Measurements from ENCODE around the gene OR2M2.

OR2M2 gene

DNA sequence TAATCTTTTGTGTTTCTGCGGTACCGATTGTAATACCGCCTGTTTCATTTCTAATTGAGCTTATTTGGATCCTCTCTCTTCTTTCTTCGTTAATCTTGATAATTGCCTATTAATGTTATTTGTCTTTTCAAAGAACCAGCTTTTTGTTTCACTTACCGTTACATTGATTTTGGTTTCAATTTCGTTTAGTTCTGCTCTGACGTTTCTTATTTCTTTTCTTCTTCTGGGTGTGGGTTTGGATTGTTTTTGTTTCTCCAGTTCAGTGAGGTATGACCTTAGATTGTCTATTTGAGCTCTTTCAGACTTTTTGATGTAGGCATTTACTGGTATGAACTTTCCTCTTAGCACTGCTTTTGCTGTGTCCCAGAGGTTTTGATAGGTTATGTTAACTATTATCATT lies 9.4 kb downstream of the OR2M2 start:
- H3K4me1 ChIP-seq (ENCODE audit: control insufficient read depth, insufficient read depth, low read length, poor library complexity, severe bottlenecking) = no peaks in the 10 kb centered on the region
- 0% methylated on average over 2 of the region's 7 CpGs; no CpG with 5 or more reads in 1 of the 2 experiments for WGBS, 2 experiments (ENCODE audit: insufficient coverage in 2 of 2)
- no peak overlapping the region for H3K4me3 ChIP-seq (ENCODE audit: extremely low read depth, insufficient read depth, low read length, poor library complexity, severe bottlenecking)
- H3K27ac ChIP-seq (ENCODE audit: low read depth, low read length, severe bottlenecking) = no peak overlapping the region
- H3K9me3 ChIP-seq (ENCODE audit: control insufficient read depth, low read length) = peaks cover 47% of the 10 kb centered on the region
- no peaks in the 10 kb centered on the region for H3K36me3 ChIP-seq (ENCODE audit: control insufficient read depth, insufficient read depth, low read length)

DNA sequence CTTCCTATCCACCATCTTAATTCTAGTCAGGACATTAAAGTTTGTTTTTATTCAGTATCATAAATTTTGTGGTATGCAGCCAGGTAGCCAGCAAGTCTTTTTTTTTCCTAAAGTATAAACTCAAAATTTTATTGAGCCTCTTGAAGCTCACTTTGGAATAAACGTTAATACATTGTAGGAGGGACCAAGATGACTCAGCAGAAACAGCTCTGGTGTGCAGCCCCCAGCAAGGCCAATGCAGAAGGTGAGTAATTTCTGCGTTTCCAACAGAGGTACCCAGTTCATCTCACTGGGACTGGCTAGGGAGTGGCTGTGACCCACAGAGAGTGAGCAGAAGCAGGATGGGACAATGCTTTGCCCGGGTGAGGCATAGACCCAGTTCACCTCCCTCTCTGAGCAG lies 12.7 kb downstream of the OR2M2 start:
- WGBS, 2 experiments (ENCODE audit: insufficient coverage in 2 of 2) = 0 to 100% methylated on average over 1 of the region's 3 CpGs
- Histone ChIP-seq H3K4me3 (ENCODE audit: extremely low read depth, insufficient read depth, low read length, poor library complexity, severe bottlenecking) (no peak overlapping the region), H3K9me3 (ENCODE audit: control insufficient read depth, low read length) (peaks cover 52% of the 10 kb centered on the region), H3K4me1 (ENCODE audit: control insufficient read depth, insufficient read depth, low read length, poor library complexity, severe bottlenecking) (no peaks in the 10 kb centered on the region), H3K36me3 (ENCODE audit: control insufficient read depth, insufficient read depth, low read length) (no peaks in the 10 kb centered on the region), H3K27ac (ENCODE audit: low read depth, low read length, severe bottlenecking) (no peak overlapping the region)

DNA sequence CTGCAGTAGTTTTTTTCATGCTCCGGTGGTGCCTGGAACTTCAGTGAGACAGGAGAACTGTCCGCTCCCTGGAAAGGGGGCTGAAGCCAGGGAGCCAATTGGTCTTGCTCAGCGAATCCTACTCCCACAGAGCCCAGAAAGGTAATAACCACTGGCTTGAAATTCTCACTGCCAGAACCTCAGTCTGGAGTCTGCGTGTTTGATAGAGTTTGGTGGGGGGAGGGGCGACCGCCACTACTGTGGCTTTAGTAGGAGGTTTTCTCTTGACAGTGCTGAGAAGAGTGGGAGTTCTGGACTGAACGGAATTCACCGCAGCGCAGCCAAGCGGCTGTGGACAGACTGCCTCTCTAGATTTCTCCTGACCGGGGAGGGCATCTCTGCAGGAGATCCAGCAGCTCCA lies 14.4 kb downstream of the OR2M2 start:
- no peak overlapping the region for H3K4me3 ChIP-seq (ENCODE audit: extremely low read depth, insufficient read depth, low read length, poor library complexity, severe bottlenecking)
- no peak overlapping the region for H3K27ac ChIP-seq (ENCODE audit: low read depth, low read length, severe bottlenecking)
- no peaks in the 10 kb centered on the region for H3K4me1 ChIP-seq (ENCODE audit: control insufficient read depth, insufficient read depth, low read length, poor library complexity, severe bottlenecking)
- peaks cover 54% of the 10 kb centered on the region for H3K9me3 ChIP-seq (ENCODE audit: control insufficient read depth, low read length)
- 83% methylated on average over 8 of the region's 11 CpGs for whole genome bisulfite sequencing, 2 experiments (ENCODE audit: insufficient coverage in 2 of 2)
- H3K36me3 ChIP-seq (ENCODE audit: control insufficient read depth, insufficient read depth, low read length) = no peaks in the 10 kb centered on the region

DNA sequence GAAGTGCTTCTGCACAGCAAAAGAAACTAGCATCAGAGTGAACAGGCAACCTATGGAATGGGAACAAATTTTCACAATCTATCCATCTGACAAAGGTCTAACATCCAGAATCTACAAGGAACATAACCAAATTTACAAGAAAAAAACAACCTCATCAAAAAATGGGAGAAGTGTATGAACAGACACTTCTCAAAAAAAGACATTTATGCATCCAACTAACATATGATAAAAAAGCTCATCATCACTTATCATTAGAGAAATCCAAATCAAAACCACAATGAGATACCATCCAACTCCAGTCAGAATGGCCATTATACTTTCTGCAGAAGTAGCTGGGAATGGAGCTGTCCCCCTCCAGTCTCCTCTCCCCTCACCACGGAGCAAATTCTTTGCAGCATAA lies 19.5 kb downstream of the OR2M2 start:
- whole genome bisulfite sequencing, 2 experiments (ENCODE audit: insufficient coverage in 2 of 2) = 29 to 88% methylated on average over 1 of the region's 1 CpG
- Histone ChIP-seq H3K36me3 (ENCODE audit: control insufficient read depth, insufficient read depth, low read length) (no peaks in the 10 kb centered on the region), H3K9me3 (ENCODE audit: control insufficient read depth, low read length) (peaks cover 34% of the 10 kb centered on the region), H3K27ac (ENCODE audit: low read depth, low read length, severe bottlenecking) (no peak overlapping the region), H3K4me1 (ENCODE audit: control insufficient read depth, insufficient read depth, low read length, poor library complexity, severe bottlenecking) (no peaks in the 10 kb centered on the region), H3K4me3 (ENCODE audit: extremely low read depth, insufficient read depth, low read length, poor library complexity, severe bottlenecking) (no peak overlapping the region)

DNA sequence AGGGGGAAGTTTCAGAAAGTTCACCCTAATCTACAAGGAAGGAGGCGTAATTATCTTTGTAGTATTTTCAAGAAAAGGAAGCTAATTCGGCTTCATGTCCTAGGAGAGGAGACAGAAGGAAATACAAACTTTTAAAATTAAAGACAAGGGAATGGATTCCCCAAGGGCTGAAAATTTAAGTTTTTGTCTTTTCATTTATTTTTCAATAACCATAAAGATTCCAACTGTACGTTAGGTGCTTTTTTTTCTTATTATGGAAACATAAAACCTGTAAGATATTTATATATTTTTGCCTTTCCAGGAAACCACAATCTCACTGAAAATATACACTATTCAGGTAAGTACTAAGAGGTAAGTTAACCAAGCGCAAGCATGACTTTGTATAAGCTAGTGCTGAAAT lies 22.3 kb downstream of the OR2M2 start, which contains the start of gene OR2M3:
TSS of gene OR2M3 (plus strand) at position 301 of the 400 bp plus-strand sequence. CDS start 5,803 bp downstream, outside the sequence.
- no peak within 1 kb of the TSS for H3K27ac ChIP-seq (ENCODE audit: low read depth, low read length, severe bottlenecking)
- H3K4me1 ChIP-seq (ENCODE audit: control insufficient read depth, insufficient read depth, low read length, poor library complexity, severe bottlenecking) = no peaks in the 10 kb centered on the region
- no peaks in the 10 kb centered on the region for H3K36me3 ChIP-seq (ENCODE audit: control insufficient read depth, insufficient read depth, low read length)
- no CpG with 5 or more reads among the region's 4 CpGs for WGBS, 2 experiments (ENCODE audit: insufficient coverage in 2 of 2)
- peaks cover 26% of the 10 kb centered on the region for H3K9me3 ChIP-seq (ENCODE audit: control insufficient read depth, low read length)
- no peak within 1 kb of the TSS for H3K4me3 ChIP-seq (ENCODE audit: extremely low read depth, insufficient read depth, low read length, poor library complexity, severe bottlenecking)

DNA sequence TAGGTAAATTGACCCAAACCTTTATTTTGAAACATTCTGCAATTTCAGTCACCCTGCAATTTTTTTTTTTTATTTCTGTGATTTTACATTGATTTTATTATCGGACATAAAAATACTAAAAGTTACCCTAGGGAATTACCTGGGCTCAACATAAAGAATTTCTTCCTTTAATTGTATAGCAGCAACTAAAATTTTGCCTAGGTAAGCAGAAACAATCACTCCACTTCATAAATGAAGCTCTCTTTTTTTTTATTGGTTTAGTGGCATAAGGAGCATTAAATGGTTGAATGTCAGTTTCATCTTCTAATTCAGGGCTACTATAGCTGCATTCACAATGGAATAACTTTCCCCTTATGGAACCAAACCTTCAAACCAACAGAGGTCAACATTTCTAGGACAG lies 41.3 kb downstream of the OR2M2 start:
- H3K9me3 ChIP-seq (ENCODE audit: control insufficient read depth, low read length) = peaks cover 43% of the 10 kb centered on the region
- no CpG with 5 or more reads among the region's 1 CpG for WGBS, 2 experiments (ENCODE audit: insufficient coverage in 2 of 2)

DNA sequence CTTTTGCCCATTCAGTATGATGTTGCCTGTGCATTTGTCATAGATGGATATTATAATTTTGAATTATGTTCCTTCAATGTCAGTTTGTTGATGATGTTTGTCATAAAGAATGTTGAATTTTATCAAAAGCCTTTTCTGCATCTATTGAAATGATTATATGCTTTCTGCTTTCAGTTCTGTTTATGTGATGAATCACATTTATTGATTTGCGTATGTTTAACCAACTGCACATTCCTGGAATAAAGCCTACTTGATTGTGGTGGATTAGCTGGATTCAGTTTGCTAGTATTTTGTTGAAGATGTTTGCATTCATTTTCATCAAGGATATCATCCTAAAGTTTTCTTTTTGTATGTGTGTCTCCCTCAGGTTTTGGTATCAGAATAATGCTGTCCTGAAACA lies 50.9 kb downstream of the OR2M2 start:
- Histone ChIP-seq H3K36me3 (ENCODE audit: control insufficient read depth, insufficient read depth, low read length) (no peaks in the 10 kb centered on the region), H3K4me1 (ENCODE audit: control insufficient read depth, insufficient read depth, low read length, poor library complexity, severe bottlenecking) (no peaks in the 10 kb centered on the region), H3K27ac (ENCODE audit: low read depth, low read length, severe bottlenecking) (no peak overlapping the region), H3K4me3 (ENCODE audit: extremely low read depth, insufficient read depth, low read length, poor library complexity, severe bottlenecking) (no peak overlapping the region), H3K9me3 (ENCODE audit: control insufficient read depth, low read length) (peaks cover 48% of the 10 kb centered on the region)
- WGBS, 2 experiments (ENCODE audit: insufficient coverage in 2 of 2) = 60% methylated on average over 1 of the region's 1 CpG; no CpG with 5 or more reads in 1 of the 2 experiments

More for the DNA sequence above, 41.3 kb downstream of the OR2M2 start:
- no peaks in the 10 kb centered on the region for H3K36me3 ChIP-seq (ENCODE audit: control insufficient read depth, insufficient read depth, low read length)
- H3K27ac ChIP-seq (ENCODE audit: low read depth, low read length, severe bottlenecking) = no peak overlapping the region
- H3K4me1 ChIP-seq (ENCODE audit: control insufficient read depth, insufficient read depth, low read length, poor library complexity, severe bottlenecking) = no peaks in the 10 kb centered on the region
- H3K4me3 ChIP-seq (ENCODE audit: extremely low read depth, insufficient read depth, low read length, poor library complexity, severe bottlenecking) = no peak overlapping the region

DNA sequence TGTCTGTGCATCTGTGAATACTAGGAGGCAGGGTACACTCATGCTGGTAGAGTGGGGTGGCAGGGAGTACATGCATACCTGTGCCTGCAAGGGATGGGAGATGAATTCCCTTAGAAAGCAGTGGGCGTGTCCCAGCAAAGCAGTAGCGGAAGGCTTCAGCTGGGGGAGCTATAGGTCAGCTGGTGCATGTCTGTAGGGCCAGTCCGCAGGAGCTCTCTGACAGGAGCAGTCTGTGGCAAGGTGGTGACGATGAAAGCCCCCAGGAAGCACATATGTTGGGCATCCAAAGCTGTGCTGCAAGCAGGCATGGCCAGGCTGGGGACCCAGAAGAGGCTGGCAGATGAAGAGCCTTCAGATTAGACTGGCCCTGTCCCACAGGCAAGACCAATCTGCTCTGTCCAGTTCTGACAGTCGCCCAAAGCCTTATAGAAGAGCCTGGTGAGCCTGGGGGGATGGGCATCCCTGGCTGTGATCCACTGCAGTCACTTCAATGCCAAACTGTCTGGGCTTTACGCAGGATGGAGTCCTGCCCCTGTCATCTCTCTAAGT lies 54.8 kb downstream of the OR2M2 start:
- Histone ChIP-seq H3K4me1 (ENCODE audit: control insufficient read depth, insufficient read depth, low read length, poor library complexity, severe bottlenecking) (no peaks in the 10 kb centered on the region), H3K4me3 (ENCODE audit: extremely low read depth, insufficient read depth, low read length, poor library complexity, severe bottlenecking) (no peak overlapping the region), H3K27ac (ENCODE audit: low read depth, low read length, severe bottlenecking) (no peak overlapping the region), H3K36me3 (ENCODE audit: control insufficient read depth, insufficient read depth, low read length) (no peaks in the 10 kb centered on the region), H3K9me3 (ENCODE audit: control insufficient read depth, low read length) (peaks cover 50% of the 10 kb centered on the region)
- 58 to 64% methylated on average over 5 to 6 of the region's 6 CpGs for WGBS, 2 experiments (ENCODE audit: insufficient coverage in 2 of 2)

Data from mesodermal cell (in vitro differentiated cells).